GM21528 (cell line): ENCODE data around the gene INPP5B.
"Not testable (repeated sequence)": the region's sequence is repeated elsewhere in the genome, so short reads cannot be mapped to it uniquely, and the experiment has no call there.

ENCODE experiments used
- ATAC-seq: cut with Tn5 transposase; IDR thresholded peaks from one replicate; pipeline ENCODE4 v1.9.1; 2021; ENCODE audit warnings: mild to moderate bottlenecking, moderate library complexity; ENCODE audit not compliant: unreplicated experiment, low FRiP score

The INPP5B gene

DNA sequence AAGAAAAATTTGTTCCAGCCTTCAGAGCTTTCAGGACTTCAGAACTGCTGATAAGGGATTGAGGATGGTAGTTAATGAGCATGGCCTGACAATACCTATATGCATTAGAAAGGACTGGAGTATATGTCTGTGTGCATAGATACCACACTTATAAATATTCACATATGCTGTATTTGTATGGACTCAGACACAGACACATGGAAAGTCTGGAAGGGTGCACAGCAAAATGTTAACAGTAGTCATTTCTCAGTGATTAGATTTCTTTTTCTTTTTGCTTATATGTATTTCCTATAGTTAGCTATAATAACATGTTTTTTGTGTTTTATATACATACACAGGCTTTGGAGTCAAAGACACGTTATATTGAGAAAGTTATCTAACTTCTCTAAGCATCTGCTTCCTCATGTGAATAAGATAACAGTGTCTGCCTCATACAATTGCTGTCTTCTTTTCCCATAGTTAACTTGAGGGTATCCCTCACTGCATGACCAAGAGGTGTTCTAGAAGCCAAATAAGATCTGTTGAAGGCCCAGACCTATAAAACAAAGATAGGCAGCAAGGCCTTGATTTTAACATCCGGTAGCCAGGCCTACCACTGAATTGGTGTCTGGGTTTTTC lies 31.3 kb downstream of the INPP5B start:
- ATAC-seq, result no peak

DNA sequence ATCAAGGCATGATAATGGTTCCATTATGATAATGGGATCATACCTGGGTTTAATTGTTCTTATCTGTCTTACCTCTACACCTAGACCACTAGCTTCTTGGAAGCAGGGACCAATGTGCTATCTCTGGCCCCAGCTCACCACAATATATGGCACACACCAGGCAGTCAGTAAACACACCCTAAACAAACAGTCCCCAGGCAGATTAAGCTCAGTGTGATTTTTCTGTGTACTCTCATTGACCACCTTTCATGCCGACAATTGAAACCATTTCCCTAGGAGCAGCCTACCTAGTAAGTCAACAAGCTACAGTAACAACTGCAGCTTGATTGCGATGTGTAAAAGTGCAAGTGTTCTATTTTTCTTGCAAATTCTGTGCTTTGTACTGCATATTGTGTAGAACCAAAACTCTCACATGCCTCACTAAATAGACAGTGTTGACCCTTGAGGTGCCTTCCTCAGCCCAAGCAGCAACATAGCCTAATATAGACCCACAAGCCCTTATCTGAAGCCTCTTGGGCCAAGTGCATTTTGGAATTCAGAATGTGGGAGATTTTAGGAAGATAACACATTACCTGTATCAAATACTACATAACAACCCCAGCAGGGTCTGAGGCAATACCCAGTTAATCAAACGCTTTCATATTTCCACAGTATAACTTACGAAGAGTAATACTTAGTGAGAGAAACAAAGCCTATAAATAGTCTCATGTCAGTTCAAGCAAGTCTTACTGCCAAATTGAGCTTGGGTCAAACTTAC lies 32.0 kb downstream of the INPP5B start:
- no peak for ATAC-seq

DNA sequence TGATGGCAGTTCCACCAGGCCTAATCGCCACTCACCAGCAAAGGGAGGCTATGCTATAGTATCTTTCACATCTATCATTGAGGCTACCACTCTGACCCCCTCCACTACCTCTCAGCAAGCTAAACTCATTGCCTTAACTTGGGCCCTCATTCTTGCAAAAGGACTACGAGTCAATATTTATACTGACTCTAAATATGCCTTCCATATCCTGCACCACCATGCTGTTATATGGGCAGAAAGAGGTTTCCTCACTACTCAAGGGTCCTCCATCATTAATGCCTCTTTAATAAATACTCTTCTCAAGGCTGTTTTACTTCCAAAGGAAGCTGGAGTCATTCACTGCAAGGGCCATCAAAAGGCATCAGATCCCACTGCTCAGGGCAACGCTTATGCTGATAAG lies 35.4 kb downstream of the INPP5B start:
- not testable (repeated sequence) for ATAC-seq

DNA sequence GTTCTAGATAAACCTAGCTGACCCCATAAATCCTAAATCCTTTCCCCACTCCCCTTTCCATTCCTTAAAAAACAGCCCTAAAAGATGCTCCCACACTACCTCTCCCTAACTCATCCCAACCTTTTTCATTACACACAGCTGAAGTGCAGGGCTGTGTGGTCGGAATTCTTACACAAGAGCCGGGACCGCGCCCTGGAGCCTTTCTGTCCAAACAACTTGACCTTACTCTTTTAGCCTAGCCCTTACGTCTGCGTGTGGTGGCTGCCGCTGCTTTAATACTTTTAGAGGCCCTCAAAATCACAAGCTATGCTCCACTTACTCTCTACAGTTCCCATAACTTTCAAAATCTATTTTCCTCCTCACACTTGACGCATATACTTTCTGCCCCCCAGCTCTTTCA lies 36.0 kb downstream of the INPP5B start:
- ATAC-seq, result not testable (repeated sequence)

DNA sequence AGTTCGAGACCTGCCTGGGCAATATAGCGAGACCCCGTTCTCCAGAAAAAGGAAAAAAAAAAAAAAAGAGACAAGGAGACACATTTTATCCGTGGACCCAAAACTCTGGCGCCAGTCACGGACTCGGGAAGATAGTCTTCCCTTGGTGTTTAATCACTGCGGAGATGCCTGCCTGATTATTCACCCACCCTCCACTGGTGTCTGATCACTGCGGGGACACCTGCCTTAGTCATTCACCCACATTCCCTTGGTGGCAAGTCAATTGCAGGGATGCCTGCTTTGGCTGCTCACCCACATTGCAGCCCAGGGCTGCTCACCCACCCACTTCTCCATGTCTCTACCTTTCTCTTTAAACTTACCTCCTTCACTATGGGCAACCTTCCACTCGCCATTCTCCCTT lies 38.3 kb downstream of the INPP5B start:
- ATAC-seq, result not testable (repeated sequence)

DNA sequence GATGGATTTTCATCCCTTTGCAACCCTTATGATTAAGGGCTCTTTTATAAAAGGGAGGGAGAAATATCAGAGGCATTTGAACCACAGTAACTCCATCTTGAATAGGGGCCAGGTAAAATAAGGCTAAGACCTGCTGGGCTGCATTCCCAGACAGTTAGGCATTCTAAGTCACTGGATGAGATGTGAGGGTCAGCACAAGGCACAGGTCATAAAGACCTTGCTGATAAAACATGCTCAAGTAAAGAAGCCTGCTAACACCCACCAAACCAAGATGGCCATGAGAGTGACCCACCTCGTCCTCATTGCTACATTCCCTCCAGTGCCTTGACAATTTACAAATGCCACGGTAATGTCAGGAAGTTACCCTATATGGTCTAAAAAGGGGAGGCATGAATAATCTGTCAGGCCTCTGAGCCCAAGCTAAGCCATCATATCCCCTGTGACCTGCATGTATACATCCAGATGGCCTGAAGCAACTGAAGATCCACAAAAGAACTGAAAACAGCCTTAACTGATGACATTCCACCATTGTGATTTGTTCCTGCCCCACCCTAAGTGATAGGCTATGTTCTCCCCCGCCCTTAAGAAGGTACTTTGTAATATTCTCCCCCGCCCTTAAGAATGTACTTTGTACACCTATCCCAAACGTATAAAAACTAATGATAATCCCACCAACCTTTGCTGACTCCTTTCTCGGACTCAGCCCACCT lies 39.3 kb downstream of the INPP5B start:
- not testable (repeated sequence) for ATAC-seq

DNA sequence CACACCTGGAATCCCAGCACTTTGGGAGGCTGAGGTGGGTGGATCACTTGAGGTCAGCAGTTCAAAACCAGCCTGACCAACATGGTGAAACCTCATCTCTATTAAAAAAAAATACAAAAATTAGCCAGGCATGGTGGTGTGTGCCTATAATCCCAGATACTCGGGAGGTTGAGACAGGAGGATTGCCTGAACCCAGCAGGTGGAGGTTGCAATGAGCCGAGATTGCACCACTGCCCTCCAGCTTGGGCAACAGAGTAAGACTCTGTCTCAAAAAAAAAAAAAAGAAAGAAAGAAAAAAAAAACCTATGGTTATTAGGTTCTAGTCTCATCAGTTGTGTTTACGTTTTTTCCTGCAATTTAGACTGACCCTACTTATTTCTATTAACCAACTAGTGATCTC lies 40.3 kb downstream of the INPP5B start:
- not testable (repeated sequence) for ATAC-seq

DNA sequence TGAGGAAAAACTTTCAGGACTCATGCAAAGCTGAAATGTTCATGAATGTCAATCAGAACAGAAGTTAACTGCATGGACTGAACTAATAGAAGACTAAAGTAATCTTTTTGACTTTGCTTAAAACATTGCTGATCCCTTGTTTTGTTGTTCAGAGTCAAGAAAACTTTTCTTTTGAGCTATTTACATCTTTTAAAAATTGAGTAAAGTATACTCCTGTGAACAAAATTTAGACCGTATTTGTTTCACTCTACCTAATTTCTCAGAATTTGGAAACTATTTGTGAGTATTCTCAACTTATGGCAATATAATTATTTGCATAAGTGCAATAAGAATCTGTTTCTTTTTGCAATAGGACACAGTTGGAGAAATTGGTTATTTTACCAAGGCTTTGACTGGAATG lies 41.1 kb downstream of the INPP5B start:
- ATAC-seq, result no peak

DNA sequence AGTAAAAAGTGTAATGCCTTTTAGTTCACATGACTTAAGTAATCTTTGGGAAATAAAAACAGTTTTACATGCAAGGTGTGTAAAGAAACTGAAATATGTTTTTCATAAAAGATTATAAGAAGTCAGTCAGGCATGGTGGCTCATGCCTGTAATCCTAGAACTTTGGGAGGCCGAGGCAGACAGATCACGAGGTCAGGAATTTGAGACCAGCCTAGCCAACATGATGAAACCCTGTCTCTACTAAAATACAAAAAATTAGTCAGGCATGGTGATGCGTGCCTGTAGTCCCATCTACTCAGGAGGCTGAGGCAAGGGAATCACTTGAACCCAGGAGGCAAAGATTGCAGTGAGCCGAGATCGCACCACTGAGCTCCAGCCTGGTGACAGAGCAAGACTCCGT lies 42.9 kb downstream of the INPP5B start:
- ATAC-seq, result not testable (repeated sequence)

DNA sequence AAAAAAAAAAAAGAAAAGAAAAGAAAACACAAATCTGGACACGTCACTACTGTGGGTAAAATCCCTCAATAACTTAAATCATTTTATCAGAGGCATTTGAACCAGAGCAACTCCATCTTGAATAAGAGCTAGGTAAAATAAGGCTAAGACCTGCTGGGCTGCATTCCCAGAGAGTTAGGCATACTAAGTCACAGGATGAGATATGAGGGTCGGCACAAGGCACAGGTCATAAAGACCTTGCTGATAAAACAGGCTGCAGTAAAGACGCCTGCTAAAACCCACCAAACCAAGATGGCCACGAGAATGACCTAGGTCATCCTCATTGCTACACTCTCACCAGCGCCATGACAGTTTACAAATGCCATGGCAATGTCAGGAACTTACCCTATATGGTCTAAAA lies 43.9 kb downstream of the INPP5B start:
- ATAC-seq, result no peak

DNA sequence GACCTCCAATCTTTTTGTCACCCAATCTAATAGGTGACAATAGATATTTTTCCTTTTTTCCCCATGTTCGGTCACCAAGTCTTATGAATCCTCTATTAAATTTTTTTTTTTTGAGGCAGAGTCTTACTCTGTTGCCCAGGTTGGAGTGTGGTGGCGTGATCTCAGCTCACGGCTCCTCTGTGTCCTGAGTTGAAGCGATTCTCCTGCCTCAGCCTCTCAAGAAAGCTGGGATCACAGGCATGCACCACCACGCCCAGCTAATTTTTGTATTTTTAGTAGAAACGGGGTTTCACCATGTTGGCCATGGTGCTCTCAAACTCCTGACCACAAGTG lies 45.0 kb downstream of the INPP5B start:
- ATAC-seq, result peak; percentile 26

DNA sequence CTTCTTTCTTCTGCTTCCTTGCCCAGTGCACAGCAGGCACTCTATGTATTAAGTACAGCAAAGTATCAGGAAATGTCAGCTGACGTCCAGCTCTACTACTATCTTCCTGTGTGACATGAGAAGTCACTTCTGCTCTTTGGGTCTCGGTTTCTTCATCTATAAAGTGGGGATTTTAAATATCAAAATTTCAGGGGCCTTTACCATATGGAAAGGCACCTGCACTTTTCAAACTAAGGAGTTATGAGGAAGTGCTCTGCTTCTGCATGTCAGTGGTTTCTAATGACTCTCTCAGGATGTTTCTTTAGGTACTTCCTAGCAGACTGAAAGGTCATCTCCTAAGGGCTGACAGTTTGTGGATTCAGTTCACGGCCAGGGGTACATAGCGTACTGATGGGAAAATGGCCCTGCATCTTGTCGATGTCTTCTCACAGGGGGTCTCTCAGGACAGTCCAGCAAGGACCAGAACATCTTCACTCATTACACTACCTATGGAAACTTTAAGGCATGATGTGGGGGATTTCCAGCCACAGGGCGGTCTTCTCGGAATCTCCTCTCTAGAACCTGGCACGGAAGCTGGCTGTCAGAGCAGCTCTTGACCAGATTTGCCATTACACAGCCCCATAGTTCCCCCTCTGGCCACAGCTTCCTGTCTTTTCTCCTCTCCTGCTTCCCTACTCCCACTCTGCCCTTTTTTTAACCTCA lies 45.5 kb downstream of the INPP5B start:
- peak; percentile 60 for ATAC-seq

DNA sequence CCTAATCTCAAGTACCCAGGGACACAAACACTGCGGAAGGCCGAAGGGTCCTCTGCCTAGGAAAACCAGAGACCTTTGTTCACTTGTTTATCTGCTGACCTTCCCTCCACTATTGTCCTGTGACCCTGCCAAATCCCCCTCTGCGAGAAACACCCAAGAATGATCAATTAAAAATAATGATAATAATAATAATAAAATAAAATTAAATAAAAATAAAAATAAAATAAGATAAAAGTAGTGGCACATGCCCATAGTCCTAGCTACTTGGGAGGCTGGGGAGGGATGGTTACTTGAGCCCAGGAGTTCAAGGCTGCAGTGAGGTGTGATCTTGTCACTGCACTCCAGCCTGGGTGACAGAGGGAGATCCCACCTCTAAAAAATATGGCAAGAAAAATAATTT lies 49.3 kb downstream of the INPP5B start:
- ATAC-seq, result not testable (repeated sequence)

DNA sequence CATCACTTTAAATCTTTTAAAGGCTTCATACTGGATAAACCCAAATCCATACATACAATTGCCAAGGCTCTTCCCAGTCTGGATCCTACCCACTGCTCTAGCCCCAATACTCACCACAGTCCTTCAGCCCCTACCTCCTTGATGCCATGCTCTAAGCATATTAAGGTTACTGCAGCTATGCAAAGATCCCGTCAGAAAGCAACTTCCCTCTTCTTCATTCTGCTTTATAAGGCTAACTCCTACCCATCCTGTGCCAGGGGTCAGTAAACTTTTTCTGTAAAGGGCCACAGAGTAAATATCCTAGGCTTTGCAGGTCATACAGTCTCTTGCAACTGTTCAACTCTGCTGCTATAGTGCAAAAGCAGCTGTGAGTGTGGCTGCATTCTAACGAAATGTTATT lies 53.2 kb downstream of the INPP5B start:
- ATAC-seq, result no peak

DNA sequence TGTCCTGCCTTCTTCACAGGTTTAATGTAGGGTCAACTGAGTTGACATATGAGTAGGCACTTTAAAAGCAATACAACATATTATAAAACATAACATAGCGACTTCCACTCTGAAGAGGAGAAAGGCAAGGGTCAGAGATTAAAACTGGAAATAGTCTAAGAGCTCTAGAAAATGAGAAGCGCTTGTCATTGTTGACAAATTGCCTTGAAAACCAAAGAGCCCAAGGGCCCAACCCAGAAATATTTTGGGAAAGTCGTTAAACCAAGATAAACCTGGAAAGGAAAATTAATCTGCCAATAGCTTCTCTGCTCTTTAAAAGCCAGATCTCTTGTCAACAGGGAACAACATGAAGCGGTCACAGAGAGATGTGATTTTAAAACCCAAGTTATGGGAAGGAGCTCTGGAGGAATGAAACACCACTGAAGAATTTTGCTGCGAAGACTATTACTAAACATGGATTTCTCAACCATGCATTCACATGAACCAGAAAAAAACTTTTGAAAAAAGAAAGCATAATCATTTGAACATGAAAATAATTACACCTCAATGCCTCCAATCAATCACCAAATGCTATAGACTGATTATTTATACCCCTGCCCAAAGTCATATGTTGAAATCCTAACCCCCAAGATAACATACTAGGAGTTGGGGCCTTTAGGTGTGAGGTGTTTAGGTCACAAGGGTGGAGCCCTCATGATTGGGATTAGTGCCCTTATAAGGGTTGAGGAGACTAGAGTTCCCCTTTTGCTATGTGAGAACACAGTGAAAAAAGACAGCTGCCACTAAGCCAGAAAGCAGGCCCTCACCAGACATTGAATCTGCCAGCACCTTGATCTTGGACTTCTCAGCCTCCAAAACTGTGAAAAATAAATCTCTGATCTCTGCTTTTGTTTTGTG lies 54.5 kb downstream of the INPP5B start:
- ATAC-seq, result no peak

DNA sequence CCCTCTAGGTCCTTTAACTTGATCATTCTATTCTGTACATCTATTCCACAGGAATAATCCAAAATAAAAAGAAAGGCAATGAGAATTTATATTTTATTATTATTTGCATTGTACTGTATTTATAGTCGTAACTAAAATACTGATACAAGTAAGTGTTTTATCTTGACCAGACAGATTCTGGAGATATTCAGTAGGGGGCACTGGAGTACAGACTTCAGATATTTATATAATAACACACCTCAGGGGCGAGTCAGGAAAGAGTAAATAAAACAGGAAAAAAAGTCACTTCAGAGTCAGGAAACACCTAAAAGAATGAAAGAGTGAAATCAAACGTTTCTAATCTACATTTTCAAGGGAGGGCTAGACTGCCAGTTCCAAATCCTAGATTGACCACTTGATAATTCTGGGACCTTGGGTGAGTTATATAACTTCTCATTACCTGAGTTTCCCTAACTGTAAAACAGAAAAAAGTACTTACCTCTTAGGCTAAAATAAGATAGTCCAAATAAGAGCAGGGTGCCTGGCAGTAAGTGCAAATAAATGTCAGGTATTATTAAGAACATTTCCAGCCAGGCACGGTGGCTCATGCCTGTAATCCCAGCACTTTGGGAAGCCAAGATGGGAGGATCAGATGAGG lies 56.4 kb downstream of the INPP5B start:
- no peak for ATAC-seq

DNA sequence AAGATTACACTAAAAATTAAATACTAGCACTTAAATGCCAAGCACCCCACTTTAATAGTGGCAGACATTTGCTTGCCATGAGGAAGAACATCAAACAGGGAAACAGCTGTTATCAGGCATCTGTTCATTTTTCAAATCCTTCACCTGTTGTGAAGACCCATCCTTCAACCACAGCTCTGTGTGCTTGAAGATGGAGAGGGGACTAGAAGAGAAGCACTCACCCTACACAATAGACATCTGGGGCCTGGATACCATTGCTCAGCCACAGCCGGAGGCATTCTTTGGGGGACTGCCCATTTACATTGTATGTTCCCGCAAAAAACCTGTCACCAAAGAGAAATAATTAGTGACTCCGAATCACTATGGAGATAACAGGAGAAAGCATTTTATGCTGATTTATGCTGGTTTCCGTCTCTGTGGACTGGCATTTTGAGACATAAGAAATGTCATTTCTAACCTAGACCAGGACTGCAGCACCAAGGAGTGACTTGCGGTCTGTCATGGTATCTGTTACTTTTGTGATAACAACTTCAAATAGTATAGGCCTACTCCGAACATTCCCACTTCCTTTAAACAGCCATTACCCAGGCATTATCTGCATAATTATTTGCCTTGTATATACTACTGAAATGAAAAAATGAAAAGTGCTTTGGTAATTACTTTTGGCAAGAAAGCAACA lies 58.7 kb downstream of the INPP5B start:
- ATAC-seq, result no peak

DNA sequence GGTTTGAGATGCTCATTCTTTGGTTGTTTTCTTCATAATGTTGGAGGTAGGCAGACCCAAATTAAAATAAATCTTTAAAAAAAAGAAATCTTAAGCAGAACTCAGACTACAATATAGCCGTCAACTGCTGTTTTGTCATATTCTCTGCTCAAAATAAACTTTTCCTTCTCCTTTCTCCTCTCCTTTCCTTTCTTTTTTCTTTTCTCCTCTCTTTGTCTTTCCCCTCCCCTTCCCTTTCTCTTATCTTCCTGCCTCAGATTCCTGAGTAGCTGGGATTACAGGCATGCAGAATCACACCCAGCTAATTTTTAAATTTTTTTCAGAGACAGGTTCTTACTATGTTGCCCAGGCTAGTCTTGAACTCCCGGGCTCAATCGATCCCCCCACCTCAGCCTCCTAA lies 62.7 kb downstream of the INPP5B start:
- no peak for ATAC-seq

DNA sequence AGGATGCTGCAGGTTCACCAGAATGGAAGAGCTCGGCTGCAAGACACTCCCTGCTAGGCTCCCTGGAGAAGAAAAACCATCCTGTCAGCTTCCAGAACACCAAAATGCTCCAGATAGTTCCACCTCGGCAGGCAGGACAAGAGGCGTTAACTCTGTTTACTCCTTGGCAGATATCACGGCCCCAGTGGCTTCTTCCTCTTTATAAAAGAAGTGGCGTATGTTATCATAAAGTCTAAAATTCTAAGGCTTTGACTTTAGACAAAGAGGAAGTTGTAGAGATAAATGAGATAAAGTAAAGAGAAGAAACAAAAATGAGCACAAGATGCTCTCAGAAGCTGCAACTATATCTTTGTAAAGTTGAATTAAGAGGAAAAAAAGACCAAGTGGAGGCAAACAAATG lies 63.2 kb downstream of the INPP5B start:
- no peak for ATAC-seq
